ENCODE results near the gene ACTL7B.
A peak's percentile ranks its signal among the peaks of the same experiment; 100 is the strongest.

Gene ACTL7B

DNA sequence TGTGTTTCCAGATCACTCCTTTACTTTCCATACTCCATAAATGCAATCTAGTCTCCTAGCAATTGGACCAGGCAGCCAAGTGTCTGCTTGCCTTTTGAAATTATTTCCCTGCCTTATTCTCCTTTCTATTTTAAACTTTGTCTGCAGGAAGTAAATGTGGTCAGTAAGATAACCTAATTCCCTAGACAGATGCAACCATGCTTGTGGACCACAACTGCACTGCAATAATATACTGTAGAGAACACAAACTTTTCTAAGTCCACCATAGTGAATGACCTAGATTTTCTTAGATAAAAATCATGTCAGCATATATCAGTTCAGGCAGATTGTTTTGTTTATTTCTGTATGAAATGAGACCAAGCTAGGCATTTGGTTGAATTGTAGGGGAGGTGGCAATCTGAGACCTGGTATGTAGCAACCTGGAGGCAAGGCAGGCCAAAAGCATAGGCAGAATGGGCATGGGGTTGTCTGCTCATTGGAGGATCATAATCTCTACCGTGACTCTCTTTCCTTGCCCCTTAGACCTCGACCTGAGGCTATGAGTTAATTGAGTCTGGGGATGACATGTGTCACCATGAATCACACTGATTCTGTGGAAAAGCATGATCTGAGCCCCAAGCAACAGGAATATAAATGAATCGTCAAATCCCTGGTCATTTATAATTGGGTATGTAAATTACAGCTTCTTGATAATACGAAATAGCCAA is 20.7 kb downstream of the ACTL7B start:
- no peak overlapping the region for H2AFZ ChIP-seq (ENCODE audit: low read depth, low read length)
- no peaks in the 10 kb centered on the region for H3K9me3 ChIP-seq (ENCODE audit: insufficient read depth, low read length, severe bottlenecking)
- ATAC-seq (ENCODE audit: insufficient read depth, low read depth) (peak; percentile 56; the same call in 2 of the 3 replicates), DNase-seq (no peak)
- no peaks in the 10 kb centered on the region for H4K20me1 ChIP-seq (ENCODE audit: insufficient read depth, low read length)
- H3K4me3 ChIP-seq (ENCODE audit: low read depth in 1 of 2, low read length in 2 of 2) = no peak overlapping the region
- H3K4me1 ChIP-seq (ENCODE audit: insufficient read depth, low read length) = no peaks in the 10 kb centered on the region
- no peak overlapping the region for H3K27ac ChIP-seq (ENCODE audit: low read length)
- no peak overlapping the region for H3K9ac ChIP-seq (ENCODE audit: low read depth, low read length)
- no peaks in the 10 kb centered on the region for H3K36me3 ChIP-seq (ENCODE audit: insufficient read depth, low read length)
- no peak for TF ChIP-seq EZH2 (IDR thresholded peaks at IDR 0.05; ENCODE audit: borderline replicate concordance, low read depth, low read length, severe bottlenecking)
- TF ChIP-seq, protein P1, sequence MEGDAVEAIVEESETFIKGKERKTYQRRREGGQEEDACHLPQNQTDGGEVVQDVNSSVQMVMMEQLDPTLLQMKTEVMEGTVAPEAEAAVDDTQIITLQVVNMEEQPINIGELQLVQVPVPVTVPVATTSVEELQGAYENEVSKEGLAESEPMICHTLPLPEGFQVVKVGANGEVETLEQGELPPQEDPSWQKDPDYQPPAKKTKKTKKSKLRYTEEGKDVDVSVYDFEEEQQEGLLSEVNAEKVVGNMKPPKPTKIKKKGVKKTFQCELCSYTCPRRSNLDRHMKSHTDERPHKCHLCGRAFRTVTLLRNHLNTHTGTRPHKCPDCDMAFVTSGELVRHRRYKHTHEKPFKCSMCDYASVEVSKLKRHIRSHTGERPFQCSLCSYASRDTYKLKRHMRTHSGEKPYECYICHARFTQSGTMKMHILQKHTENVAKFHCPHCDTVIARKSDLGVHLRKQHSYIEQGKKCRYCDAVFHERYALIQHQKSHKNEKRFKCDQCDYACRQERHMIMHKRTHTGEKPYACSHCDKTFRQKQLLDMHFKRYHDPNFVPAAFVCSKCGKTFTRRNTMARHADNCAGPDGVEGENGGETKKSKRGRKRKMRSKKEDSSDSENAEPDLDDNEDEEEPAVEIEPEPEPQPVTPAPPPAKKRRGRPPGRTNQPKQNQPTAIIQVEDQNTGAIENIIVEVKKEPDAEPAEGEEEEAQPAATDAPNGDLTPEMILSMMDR (IDR thresholded peaks at IDR 0.05; ENCODE audit: borderline replicate concordance, extremely low read depth, low read length, poor library complexity, severe bottlenecking) = no peak
- no peaks in the 10 kb centered on the region for H3K79me2 ChIP-seq (ENCODE audit: insufficient read depth, low read length)
- no peak overlapping the region for H3K4me2 ChIP-seq (ENCODE audit: insufficient read depth, low read length)
- H3K27me3 ChIP-seq (ENCODE audit: insufficient read depth, low read length, poor library complexity) = no peaks in the 10 kb centered on the region

DNA sequence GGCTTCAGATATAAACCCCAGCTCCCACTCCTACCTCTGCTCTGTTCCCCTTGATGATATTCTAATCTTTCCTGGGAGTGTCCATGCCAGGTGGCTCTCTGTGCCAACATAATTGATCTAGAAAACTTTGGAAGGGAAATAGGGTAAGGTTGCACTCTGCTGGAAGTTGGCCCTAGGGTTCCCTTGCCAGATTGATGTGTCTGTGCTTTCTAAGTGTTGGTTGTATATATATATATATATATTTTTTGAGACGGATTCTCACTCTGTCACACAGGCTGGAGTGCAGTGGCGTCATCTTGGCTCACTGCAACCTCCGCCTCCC is 23.6 kb downstream of the ACTL7B start:
- no peak for TF ChIP-seq EZH2 (IDR thresholded peaks at IDR 0.05; ENCODE audit: borderline replicate concordance, low read depth, low read length, severe bottlenecking)
- TF ChIP-seq, protein P1 (IDR thresholded peaks at IDR 0.05; ENCODE audit: borderline replicate concordance, extremely low read depth, low read length, poor library complexity, severe bottlenecking) = no peak
- no peak overlapping the region for H3K27ac ChIP-seq (ENCODE audit: low read length)
- DNase-seq = no peak
- no peaks in the 10 kb centered on the region for H4K20me1 ChIP-seq (ENCODE audit: insufficient read depth, low read length)
- no peak overlapping the region for H2AFZ ChIP-seq (ENCODE audit: low read depth, low read length)
- H3K27me3 ChIP-seq (ENCODE audit: insufficient read depth, low read length, poor library complexity) = no peaks in the 10 kb centered on the region
- H3K79me2 ChIP-seq (ENCODE audit: insufficient read depth, low read length) = no peaks in the 10 kb centered on the region
- ATAC-seq (ENCODE audit: insufficient read depth, low read depth) = no peak
- no peaks in the 10 kb centered on the region for H3K36me3 ChIP-seq (ENCODE audit: insufficient read depth, low read length)
- no peak overlapping the region for H3K4me3 ChIP-seq (ENCODE audit: low read depth in 1 of 2, low read length in 2 of 2)
- no peaks in the 10 kb centered on the region for H3K4me1 ChIP-seq (ENCODE audit: insufficient read depth, low read length)
- no peak overlapping the region for H3K4me2 ChIP-seq (ENCODE audit: insufficient read depth, low read length)
- H3K9me3 ChIP-seq (ENCODE audit: insufficient read depth, low read length, severe bottlenecking) = no peaks in the 10 kb centered on the region
- no peak overlapping the region for H3K9ac ChIP-seq (ENCODE audit: low read depth, low read length)

DNA sequence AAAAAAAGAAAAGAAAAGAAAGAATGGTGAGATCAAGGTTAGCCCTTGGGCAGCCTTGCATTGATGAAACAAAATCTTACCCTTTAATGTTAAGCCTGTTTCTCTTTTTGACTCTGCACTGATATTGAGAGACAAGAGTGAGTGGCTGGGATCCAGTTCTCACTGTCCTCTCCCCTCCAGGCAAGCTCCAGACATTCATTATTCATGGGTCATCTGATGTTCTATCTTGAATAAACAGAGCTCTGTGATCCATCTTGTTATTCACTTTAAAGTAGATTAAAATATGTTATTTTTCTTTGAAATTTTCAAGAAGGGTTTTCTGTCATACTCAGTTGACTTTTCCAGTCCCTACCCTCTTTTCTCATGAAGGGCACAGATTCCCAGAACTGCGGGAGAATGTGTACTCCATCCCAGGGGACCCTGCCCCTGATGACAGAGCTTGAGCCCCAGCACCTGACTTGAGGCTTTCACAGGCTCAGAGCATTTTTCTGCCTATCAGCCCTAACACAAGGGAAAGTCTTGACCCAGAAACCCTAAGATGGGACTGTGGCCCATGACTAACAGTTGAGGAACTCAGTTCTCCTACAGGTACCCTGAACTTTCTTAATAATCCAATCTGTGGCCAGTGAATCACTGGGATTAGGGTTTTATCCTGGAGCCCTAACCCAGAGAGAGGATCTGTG is 24.1 kb downstream of the ACTL7B start:
- no peak for ATAC-seq (ENCODE audit: insufficient read depth, low read depth)
- TF ChIP-seq, protein P1 (IDR thresholded peaks at IDR 0.05; ENCODE audit: borderline replicate concordance, extremely low read depth, low read length, poor library complexity, severe bottlenecking) = no peak
- TF ChIP-seq EZH2 (IDR thresholded peaks at IDR 0.05; ENCODE audit: borderline replicate concordance, low read depth, low read length, severe bottlenecking) = no peak
- Histone ChIP-seq H3K4me1 (ENCODE audit: insufficient read depth, low read length) (no peaks in the 10 kb centered on the region), H3K4me3 (ENCODE audit: low read depth in 1 of 2, low read length in 2 of 2) (no peak overlapping the region), H3K79me2 (ENCODE audit: insufficient read depth, low read length) (no peaks in the 10 kb centered on the region), H3K27ac (ENCODE audit: low read length) (no peak overlapping the region), H3K9me3 (ENCODE audit: insufficient read depth, low read length, severe bottlenecking) (no peaks in the 10 kb centered on the region), H3K36me3 (ENCODE audit: insufficient read depth, low read length) (no peaks in the 10 kb centered on the region), H3K27me3 (ENCODE audit: insufficient read depth, low read length, poor library complexity) (no peaks in the 10 kb centered on the region), H3K9ac (ENCODE audit: low read depth, low read length) (no peak overlapping the region), H3K4me2 (ENCODE audit: insufficient read depth, low read length) (no peak overlapping the region), H2AFZ (ENCODE audit: low read depth, low read length) (no peak overlapping the region), H4K20me1 (ENCODE audit: insufficient read depth, low read length) (no peaks in the 10 kb centered on the region)
- DNase-seq = no peak
